GM18499 (cell line): ENCODE data around the gene NPB.

ENCODE experiments used
- ATAC-seq: cut with Tn5 transposase; IDR thresholded peaks from one replicate; pipeline ENCODE4 v1.9.1; 2021; ENCODE audit warnings: moderate number of reproducible peaks; ENCODE audit not compliant: insufficient read depth, unreplicated experiment

Gene NPB

GRCh38 chr17:81902023-81902652 is at the start of gene NPB:
Gene NPB, plus strand, starts transcription at chr17:81902238. Its CDS starts 40 bp downstream, at chr17:81902278.
- no peak for ATAC-seq

GRCh38 chr17:81854974-81855774 is 46.9 kb upstream of the NPB start:
- no peak for ATAC-seq

- ATAC-seq, result no peak
These were observed 43.7 kb upstream of the NPB start for GRCh38 chr17:81858170-81858966.

GRCh38 chr17:81858967-81859905 is 42.8 kb upstream of the NPB start:
- no peak for ATAC-seq

- no peak for ATAC-seq
These were observed 41.9 kb upstream of the NPB start, which contains the start of gene P4HB for GRCh38 chr17:81859906-81860755. Gene P4HB, minus strand, starts transcription at chr17:81860535. Its CDS starts 64 bp downstream, at chr17:81860471.

GRCh38 chr17:81860756-81861568 is 41.1 kb upstream of the NPB start:
- peak; percentile 88 for ATAC-seq

GRCh38 chr17:81863123-81863675 is 38.8 kb upstream of the NPB start:
- ATAC-seq, result no peak

- ATAC-seq, result no peak
These were observed 37.9 kb upstream of the NPB start for GRCh38 chr17:81863833-81864768.

GRCh38 chr17:81865358-81865732 is 36.7 kb upstream of the NPB start:
- no peak for ATAC-seq

GRCh38 chr17:81865733-81866439 is 36.2 kb upstream of the NPB start:
- ATAC-seq, result no peak

- no peak for ATAC-seq
These were observed 35.4 kb upstream of the NPB start for GRCh38 chr17:81866440-81867169.

GRCh38 chr17:81867170-81867990 is 34.7 kb upstream of the NPB start:
- no peak for ATAC-seq

GRCh38 chr17:81867991-81868673 is 33.9 kb upstream of the NPB start:
- ATAC-seq, result no peak

GRCh38 chr17:81868674-81869220 is 33.3 kb upstream of the NPB start:
- ATAC-seq, result no peak
